HG03521 (cell line): ENCODE results near the gene MOK.

Experiments used
- ATAC-seq: cut with Tn5 transposase; IDR thresholded peaks from one replicate; pipeline ENCODE4 v1.9.1; 2021; ENCODE audit warnings: mild to moderate bottlenecking, moderate library complexity; ENCODE audit not compliant: unreplicated experiment

The MOK gene

DNA sequence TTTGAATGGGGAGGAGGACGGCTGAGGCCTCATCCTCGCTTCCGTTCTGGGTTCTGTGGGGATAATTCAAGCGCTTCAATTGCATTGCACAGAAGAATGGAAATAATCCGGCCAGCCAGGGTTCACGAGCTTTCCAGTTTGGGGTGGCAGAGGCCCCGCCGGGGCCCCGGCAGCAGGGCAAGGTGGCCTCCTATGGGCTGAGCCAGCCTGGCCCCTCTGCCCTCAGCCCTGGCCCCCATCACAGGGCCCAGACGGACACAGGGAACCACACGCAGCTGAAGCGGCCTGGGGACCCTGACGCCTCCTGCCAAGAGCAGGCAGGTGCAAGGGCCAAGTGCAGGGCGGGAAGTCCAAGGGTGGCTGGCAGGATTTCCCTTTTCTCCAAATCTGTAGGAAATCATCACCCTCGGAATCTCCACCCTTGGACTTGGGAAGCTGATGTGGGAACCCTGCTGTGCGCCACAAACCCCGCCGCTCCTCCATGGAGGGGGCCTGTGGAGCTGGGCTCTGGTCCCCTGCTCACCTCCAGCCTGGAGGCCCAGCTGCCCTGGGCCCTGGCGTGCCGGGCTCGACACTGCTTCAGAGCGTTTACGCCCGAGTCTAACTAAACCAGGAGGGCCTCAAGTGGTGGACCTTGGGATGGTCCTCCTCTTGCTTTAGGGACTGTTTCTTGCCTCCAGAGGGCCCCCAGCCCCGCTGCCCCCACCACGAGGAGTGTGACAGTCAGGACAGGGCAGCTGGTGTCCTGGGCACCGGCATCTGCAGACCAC, 78.4 kb downstream of the MOK start:
- no peak for ATAC-seq

DNA sequence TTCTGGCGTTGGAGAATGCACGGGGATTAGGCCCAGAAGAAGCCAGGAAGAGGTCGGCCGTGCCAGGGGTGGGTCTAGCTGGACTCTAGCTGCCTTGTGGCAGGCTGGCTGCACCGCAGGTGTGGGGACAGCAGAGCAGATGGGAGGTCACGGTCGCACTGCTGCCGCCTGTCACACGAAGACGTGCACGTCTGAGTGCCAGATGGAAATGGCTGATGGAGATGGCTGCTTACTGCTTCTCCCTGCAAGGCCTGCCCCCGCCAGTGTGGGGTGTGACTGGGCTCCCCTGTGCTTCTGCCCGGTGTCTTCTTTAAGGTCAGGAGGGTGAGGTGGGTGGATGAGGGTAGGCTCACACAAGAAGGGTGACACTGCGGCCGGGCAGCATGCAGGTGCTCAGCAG, 79.0 kb downstream of the MOK start:
- ATAC-seq = no peak

DNA sequence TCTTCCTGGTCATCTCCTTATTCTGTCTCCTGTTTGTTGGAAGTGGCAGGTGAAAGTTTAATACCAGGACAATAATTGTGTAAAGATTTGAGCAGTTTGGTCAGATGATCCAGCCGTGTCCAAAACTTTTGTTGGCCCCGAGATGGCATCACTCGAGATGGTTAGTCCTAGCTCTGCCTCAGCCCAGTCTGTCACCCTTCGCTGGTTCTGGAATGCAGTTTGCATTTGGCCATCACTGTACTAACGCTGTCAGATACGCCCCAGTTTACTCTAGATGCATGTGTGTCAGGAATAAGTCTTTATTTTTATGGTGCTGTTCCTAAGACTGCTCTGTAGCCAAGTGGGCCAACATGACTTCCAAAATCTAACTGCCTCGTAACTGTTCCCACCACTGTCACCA, 79.6 kb downstream of the MOK start:
- ATAC-seq = no peak

DNA sequence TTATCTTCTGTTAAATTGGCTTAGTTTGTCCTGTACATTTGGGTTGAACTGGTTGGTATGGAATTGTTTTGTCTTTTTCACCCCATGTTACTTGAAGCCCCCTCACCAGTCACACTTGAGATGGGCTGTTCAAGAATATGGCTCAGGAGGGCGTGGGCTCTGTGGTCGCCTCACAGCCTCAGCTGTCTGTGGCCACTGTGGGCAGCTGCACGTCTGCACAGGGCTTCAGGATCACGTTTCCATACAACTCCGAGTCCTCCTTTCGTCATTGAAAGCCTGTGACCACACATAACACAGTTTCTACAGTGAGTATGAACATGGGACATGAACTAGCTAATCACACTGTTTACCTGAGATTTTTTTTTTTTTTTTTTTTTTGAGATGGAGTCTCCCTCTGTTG, 81.3 kb downstream of the MOK start:
- no peak for ATAC-seq

DNA sequence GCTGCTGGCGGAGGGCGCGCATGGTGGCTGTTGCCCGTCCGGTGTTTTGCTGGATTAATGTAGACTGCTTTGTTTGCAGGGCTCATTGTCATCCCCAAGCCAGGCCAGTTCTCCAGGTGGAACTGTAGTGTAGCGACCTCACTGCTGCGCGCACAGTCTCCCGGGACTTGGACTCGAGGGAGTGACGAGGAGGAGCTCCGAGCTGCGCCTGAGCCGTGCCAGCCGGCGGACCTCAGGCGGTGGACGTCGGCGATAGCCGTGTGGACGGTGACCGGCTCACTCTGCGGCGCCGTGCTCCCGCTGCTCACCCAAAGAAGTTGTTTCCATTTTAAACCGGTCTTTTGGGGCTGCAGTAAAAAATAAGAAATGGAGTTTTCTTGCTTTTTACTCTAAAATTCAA, 82.2 kb downstream of the MOK start:
- ATAC-seq = no peak

DNA sequence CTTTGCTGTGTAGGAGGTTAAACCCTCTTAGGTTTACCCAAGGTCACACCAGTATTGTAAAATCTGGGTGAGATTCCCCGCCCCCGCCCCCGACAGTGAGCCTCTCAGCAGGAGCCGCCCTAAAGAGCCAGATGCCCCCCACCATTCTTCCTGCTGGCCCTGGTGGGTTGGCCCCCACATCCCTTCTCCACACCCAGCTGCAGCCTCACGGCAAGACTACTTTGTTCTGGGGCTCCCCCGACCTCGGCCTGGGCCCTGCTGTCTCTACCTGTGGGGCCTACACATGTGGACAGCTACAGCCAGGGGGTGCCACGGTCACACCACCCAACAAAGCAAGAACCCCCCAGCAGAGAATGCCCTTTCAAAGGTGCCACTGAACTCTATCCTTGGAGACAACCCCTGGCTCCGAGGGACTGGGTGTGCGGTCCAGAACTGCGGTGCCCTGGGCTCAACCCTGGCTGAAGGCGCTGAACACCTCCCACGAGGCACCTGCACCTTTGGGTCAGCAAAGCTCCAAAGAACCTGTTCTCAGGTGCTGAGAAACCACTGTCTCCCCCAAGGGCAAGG, 82.9 kb downstream of the MOK start:
- ATAC-seq = no peak

DNA sequence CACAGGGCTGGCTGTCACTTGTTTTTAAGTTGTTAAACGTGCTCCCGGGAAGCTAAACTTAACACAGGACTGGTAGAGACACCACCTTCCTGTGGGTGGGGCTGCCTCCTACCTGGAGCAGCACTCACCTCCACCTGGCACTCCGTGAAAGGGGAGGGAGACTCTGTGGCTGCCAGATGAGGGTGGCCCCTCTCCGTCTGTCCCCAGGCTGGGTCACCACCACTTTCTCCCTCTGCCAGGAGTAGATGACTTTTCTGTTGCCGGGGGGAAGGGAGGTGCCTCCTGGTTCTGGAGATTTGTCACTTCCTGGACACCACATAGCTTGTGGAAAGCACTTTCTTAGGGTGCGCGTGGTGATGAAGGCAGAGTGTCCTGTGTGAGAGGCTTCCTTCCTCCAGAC, 83.9 kb downstream of the MOK start:
- no peak for ATAC-seq

DNA sequence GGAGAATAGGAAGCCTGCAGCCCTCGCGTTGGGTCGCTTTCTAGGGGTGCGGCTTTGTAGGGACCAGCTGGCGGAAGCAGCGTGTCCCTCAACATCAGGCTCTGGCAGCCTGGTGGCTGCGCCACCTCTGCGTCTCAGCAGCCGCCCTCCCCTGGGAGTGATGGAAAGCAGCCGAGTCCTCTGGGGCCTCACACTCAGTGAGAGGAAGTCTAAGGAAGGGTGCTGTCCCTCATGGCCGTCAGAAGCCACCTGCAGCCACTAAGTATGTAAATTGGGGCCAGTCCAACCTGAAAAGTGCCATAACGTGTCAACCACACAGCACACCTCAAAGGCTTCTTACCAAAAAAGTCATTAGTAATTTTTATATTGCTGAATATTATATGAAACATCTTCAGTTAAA, 84.9 kb downstream of the MOK start:
- peak; percentile 76 for ATAC-seq

DNA sequence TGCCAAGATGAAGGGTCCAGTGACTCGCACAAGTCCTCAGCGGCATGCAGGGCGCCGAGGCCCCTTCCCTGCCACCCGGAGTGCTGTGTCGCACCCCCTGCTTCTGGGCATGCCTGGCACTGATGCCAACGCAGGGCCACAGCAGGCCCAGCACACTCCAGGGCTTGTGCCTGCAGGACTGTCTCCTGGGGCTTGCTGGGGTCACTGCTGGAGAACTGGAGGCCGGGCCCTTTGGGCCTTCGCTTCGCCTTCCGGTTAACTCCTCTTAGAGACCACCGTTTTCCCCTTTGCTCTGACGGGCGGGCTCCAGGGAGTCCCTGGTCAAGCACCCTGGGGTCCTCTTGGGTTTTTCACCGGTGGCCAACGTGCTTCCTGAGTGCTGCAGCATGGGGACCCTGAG, 85.6 kb downstream of the MOK start:
- no peak for ATAC-seq

DNA sequence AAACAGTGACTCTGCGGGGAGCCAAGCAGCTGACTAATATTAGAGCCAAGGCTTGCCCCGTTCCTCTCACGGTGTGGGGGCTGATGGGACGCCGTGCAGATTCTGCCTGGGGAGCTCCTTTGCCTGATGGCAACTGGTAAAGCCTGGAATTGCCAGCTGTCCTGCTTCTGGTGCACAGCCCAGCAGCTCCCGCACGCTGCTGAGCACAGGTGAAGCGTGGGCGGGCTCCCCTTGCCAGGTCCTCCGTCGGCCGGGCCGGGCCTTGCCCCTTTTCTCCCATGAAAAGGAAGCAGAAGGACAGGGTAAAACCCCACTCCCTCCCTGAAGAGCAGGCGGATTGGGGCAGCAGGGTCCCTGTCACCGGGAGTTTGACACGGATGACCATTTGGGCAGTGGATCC, 86.3 kb downstream of the MOK start:
- no peak for ATAC-seq

DNA sequence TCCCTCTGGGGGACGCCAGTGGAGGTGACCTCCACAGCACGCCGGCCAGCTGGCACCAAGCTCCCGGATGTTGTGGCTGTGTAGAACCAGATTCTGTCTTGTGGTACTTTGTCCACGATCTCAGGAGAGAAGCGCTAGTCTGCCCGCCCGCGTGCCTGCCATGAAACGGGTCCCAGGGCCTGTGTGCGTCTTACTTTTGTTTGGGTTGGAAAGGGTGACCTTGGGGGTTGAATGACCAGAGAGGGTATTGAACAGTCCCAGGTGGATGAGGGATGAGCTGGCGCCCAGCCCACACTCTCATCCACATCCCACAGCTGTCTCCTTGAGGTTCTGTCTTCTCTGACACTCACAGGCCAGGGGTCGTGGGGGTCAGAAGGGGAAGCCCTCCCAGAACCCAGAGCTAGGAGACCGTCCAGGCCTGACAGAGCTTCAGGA, 87.0 kb downstream of the MOK start:
- ATAC-seq = no peak

DNA sequence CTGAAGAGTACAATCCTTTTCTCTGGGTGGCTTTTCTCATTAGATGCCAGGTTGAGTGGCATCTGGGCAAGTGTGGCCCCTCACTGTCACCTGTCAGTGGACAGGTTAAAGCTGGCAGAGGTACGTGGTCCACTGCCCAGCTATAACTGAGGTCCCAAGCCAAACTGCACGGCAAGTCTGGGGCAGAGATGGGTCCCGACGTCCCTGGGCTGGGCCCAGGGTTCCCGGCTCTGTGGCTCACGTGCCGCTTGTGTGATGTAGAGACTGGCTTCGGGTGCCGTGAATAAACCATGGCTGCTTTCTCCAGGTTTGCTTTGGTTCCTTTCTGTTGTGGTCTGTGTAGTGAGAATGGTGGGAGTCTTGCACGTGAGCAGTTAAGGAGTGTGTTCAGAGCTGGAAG, 87.6 kb downstream of the MOK start:
- no peak for ATAC-seq

DNA sequence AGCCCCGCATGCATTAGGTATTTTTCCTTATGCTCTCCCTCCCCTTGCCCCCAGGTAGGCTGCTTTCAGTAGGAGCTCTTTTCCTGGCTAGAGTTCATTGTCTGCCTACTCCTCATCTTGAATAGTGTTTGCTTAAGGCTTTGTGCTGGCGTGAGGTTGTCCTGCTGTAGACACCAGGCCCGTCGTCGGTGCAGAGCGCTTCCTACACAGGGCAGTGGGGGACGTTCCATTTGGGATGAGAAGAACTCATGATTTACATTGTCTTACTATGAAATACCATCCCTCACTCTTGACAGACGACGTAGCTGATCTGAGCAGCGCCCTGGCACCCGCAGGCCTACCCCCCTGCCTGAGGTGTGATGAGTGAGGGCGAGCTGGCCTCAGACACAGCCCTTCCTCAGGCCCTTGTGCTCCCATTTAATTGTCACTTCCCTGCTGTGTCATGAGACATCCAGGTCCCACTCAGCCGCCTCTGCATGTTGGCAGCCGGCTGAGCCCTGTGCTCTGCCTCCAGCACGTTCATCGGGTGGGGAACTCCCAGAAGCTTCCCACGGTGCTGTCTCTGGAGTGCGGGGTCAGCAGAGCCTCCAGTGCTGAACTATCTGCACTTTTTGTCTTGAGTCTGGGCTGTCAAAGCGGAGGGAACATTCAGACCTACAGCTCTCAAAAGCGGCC, 89.3 kb downstream of the MOK start:
- no peak for ATAC-seq

DNA sequence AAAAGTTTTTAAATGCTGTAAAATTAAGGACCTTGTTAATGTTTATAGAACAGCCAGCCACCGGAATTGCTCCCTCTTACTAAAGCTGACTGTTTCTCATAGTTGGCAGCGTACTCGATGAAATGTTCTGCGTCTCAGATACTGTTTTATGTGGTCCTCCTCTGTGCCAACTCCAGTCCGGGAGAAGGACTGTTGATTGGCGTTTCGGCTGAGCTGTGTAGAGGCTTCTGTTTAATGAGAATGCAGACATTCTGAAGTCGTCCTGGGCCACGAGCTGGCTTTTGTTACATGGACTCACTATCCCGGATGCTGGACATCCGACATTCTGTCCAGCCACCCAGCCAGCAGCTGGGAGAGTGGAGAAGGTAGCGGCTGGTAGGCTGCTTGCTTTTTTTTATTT, 89.9 kb downstream of the MOK start:
- ATAC-seq = no peak

DNA sequence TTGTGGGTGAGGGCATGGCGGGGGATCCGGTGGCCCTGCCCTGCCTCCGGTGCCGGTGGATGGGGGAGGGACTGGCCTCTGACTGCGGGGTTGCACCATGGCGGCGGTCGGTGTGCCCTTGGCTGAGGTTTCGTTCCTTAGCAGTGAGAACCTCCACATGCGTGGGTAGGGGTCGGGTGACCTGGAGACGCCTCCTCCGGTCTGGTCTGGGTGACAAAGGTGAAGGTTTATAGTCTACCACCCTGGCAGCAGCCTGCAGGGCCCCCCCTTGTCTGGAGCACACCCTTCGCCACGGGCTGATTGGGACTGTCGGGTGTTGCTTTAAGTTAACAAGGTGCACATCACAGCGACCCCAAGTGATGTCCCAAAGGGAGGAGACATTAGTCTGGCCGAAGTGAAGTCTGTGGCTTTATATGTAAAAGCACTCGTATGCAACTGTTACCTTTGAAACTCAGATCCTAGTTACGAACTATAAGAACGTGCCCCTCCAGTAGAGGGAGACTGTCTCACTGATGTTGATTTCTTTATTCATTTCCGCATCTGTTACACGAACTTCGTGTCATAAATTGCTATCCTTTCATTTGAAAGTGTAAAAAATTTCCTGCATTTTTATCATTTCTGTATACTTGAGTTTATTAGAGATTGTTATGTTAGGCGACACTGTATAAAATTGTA, 90.8 kb downstream of the MOK start:
- ATAC-seq = no peak

DNA sequence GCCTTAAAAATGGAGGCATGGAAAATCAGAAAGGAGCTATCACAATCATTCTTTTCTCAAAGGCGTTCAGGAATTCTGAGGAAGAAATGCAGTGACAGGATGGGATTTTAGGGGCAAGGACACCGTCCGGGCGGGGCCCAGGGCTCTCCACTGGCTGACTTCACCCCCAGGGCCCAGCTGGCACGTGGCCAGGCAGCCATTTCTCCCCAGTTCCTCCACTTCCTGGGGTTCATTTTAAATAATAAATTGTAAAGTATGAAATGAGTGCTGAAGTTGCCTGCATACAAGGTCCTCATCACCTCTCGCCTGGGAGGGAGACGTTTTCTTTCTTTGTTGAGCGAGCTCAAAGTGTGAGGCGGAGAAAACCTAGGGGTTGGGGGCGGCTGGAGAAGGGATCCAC, 91.5 kb downstream of the MOK start:
- no peak for ATAC-seq

DNA sequence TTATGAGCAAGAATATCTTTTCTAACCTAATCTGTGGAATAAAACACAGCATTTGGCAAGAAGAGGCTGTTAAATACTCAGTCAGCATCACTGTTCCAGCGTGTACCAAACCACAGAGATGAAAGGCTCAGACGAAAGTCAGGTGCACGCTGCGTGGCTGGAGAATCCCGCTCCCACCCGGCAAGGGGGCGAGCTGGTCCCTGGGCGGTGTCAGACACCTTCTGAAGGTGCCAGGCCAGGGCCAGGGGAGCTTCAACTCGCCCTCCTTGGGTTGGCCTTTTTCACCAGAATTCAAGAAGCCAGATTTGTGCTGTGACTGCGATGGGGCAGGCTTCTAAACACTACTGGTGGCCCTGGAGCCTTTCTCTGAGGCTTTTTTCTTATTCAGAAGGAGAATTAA, 92.1 kb downstream of the MOK start:
- no peak for ATAC-seq

DNA sequence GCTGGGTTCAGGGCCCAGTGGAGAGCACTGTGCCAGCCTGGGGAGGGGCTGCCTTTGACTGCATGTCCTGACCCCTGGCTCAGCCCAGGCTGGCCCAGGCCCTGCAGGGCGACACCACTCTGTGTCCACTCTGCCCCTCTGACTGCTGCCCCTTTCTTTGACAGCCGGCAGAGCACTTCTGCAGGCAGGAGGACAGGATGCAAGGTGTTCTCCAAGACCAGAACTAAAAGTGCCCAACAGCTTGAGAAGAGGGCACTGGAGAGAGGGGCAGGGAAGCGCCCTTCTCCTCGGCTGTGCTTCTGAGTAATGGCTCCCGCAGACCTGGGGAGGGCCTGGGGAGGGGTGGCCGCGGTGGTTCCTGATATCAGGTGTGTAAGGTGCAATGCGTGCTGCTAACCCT, 92.6 kb downstream of the MOK start:
- ATAC-seq = no peak

DNA sequence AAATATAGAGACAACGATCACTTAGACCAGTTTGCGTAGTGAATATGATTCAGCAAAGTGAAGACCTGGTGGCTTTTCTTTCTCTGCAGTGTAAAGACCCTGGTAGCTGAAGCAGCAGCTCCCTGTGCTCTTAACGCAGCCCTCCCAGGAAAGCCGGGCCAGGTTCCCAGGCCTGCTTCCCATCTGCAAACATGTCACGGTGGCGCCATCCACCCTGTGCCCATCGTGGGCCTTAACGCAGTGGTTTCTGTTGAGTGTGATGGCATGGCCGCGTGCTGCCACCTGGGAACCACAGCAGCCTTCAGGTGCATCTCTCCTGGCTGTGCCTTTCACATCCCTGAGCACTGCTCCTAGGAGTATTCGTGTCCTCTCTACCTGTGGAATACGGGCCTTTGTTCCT, 93.7 kb downstream of the MOK start:
- no peak for ATAC-seq

DNA sequence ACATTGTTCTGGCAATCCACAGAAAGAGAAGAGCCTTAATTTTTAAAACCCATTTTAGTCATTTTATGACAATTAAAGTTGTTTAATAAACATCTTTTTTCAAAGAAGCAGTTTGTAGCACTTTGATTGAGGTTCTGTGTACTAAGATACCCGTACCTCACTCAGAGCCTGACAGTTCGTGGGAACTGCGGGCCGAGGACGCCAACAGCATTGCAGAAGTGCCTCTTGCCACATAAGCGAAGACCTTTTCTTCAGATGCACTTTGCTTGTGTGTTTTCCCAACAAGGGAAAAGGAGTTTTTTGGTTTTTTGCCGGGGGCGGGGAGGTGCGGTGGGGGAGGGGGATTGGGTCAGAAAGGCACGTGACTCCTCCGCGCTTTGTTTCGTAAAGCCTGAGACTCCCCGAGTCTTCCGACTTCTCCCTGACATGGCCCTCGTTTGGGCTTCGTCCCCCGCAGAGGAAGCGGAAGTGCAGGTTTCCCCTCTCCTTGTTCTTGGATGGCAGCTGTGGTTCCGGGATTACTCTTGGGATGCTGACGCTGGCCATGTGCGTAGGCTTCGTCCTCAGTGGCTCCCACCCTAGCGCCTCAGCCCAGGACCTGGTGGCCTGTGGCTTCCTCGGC, 94.4 kb downstream of the MOK start:
- ATAC-seq = no peak

DNA sequence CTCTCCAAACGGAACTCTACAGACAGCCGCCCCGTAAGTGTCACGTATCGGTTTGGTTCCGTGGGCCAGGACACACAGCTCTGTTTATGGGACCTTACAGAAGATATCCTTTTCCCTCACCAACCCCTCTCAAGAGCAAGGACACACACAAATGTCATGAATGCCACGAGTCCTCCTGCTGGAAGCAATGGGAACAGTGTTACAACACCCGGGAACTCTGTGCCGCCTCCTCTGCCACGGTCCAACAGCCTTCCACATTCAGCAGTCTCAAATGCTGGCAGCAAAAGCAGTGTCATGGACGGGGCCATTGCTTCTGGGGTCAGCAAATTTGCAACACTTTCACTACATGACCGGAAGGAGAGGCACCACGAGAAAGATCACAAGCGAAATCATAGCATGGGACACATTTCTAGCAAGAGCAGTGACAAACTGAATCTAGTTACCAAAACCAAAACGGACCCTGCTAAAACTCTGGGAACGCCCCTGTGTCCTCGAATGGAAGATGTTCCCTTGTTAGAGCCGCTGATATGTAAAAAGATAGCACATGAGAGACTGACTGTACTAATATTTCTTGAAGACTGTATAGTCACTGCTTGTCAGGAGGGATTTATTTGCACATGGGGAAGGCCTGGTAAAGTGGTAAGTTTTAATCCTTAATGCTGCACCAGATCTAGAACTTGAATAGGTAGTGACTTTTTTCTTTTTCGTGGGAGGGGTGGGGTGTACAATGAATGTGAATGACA, 95.6 kb downstream of the MOK start:
- ATAC-seq = no peak
